Stimulated activated CD8-positive, alpha-beta memory T cell treated with anti-CD3 and anti-CD28 coated beads, Interleukin-2, amount 100 ng/mL, for 1 hour (primary cell): Measurements from ENCODE around the gene ZNF618.
"Not testable (repeated sequence)": the region's sequence is repeated elsewhere in the genome, so short reads cannot be mapped to it uniquely, and the experiment has no call there.

ENCODE experiments used
- DNase-seq, 2 donors: peaks; one replicate each; pipeline ENCODE4 v3.0.0-alpha.2; 2020; ENCODE audit warnings: low read depth in 2 of 2

ZNF618 gene

DNA sequence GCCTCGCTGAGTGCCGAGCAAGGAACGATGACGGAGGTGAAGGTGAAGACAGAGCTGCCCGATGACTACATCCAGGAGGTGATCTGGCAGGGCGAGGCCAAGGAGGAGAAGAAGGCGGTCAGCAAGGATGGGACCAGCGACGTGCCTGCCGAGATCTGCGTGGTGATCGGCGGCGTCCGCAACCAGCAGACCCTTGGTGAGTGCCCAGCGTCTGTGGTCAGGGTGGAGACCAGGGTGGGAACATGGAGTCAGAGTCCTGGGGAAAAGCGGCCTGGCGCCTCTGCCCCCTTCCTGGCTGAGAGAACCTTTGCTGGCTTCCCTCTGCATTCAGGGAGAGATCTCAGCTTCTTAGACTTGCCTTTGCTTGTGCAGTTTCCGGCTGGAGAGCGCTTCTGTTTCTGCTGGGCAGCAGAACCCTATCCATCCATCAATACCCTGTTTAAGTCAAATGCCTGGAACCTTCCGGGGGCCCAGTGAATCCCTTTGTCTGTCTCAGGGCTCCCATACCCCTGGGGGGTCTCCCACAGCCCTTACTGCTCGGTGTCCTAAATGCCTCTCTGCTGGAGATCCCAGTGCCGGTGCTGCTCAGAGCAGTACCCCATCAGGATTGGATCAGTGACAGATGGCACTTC is 112.4 kb downstream of the ZNF618 start:
- DNase-seq: no peak

DNA sequence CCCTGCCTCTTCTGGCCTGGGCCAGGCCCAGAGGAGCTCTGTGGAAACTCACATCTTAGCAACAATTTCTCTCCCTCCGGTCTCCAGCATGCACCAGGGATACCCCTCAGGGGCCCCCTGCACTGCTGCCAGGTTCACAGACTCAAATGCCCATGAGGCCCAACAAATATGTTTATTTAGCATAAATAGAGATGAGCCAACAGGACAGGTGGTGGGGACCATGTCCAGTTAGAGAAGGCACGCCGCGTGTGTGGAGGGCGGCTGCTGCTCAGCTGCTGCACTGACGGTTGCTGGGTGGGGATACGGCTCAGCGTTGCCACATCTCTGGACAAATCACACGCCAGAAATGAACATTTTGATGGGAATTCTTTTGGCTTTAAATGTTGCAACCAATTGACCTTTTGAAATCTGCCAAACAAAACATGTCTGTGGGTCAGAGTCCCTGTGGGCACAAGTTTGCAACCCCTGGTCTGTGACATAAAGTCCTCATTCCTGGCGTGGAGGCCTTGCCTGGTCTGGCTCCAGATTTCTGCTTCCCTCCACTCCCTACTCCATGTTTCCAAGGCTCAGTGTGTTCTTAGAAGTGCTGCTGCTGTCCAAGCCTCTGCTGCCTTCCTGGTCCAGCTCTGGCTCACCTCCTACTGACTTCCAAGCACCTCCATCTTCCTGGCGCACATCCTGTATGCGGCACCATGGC is 113.1 kb downstream of the ZNF618 start:
- DNase-seq: no peak

DNA sequence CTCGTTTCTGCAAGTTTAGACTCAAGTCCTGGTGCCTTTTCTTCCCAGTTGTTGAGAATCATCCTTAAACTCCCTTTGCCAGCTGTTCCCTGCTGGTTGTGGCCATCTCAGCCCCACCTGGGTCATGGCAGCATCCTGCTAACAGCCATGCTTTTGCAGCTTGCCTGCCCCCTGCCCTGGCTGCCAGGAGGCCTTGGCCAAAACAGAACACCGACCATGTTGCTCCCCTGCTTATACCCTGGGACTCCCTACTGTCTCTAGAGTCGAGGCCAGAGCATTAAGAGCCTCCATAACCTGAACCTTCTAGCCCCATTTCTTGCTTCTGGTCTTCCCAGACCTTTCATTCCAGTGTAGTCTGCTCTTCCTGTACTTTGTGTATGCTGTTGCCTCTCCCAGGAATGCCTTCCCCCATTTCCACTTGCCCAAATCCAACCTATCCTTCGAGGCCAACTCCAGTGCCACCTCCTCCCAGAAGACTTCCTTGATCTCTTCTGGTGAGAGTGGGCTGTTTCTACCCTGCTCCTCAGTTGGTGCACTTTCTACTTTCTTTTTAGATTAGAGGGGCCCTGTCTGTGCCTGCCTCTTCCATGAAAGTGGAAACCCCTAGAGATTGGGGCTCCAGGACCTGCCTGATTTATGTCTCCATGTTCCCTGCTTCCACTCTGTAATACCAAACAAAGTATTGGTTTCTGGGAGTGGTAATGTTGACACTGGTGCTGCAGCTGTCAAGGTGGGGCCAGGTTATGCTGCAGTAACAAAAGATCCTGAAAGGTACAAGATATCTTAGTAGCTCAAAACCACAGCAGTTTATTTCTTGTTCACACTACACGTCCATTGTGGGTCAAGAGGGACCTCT is 113.8 kb downstream of the ZNF618 start:
- no peak for DNase-seq

DNA sequence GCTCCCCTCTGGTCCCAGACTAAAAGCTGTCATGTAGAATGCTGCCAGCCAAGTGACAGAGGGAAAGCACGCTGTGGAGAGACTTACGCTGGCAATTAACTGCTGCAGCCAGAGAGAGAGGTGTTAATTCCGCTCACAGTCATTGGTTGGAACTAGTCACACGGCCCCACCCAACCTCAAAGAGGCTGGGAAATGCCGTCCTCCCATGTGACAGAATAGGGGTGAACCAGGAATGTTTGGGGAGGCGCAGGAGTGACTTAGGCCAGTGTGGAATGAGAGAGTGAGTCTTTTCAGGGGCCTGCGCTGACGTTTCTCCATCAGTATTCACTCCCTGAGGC is 114.4 kb downstream of the ZNF618 start:
- no peak for DNase-seq

DNA sequence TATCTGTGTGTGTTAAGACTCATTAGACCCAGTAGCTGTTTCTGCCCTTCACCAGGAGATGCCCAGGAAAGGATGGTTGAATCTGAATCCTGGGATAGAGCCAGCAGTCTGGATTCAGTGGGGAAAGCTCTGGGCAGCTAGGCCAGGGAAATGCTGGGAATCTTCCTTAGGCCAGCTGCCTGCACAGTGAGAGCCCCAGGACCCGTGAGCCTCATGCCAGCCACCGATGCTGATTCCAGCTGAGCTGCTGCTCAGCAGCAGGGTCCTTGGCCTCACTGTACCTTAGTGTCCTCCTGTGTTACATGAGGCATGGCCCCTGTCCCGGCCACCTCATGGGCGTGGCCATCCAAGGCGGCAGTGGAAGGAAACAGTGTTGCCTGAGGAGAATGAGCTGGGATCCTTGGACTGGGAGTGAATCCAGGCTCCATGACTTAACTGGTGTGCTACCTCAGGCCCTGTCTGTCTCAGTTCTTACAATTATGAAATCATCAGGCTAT is 114.9 kb downstream of the ZNF618 start:
- no peak for DNase-seq

DNA sequence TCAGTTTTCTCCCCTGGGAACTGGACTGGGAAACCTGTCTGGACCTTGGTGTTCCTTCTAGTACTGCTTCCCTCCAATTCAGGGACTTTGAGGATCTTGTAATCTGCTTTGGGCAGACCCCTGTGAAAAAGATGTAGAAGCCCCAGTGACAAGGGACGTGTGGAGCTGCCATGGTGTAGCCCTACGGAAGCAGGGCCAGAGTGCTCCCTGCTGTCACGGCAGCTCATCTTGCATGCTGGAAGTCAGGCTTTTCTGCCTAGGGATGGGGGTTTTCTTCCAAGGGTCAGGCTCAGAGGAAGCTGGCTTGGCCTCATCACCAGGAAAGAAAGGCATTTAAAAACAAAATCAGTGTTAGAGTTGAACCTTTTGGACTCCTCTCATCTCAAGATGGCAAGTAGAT is 115.6 kb downstream of the ZNF618 start:
- no peak for DNase-seq

DNA sequence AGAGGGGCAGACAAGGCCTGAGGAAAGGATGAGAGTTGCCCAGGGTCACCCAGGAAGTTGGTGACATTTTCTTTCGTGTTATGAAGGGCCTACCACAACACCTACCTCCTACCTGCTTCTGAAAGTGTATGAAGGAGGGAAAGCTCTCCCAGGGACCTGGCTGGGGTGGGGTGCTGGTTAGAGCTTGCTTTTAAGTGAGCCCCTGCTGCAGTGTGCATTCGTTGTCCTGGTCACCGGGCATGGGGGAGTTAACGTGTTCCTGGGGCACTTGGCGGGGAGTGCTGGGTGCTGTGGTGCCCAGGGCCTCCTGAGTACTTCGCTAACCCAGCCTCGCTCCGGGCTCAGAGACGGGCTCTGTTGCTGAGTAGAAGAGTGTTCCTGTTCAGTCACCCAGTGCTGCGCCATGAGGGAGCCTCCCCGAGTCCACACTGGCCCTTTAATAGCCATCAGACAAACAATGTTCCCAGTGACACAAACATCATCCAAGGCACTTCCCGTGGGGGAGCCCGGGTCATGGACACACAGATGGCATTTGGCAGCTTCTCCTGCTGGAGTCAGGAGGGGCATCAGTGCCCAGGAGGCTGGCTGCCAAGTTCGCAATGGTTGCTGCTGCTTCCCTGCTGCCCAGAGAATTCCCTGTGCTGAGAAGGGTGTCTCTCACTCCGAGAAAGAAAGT is 116.3 kb downstream of the ZNF618 start:
- no peak for DNase-seq

DNA sequence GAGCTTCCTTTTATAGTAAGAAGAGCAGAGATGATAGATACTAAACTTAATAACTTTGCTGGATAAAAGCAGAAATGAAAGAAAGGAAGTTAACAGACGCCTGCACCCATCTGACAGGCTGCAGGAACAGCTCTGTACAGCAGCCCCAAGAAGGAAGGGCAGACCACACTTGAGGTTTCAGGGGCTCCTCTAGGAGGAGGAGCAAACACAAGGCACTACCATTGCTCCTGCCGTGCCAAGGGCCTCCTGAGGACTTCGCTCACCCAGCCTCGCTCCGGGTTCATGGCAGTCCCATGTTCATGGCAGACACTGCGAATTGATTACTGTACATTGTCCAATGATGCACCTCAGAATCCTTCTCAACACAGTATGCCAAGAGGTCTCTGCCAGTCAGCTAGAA is 116.9 kb downstream of the ZNF618 start:
- no peak for DNase-seq

DNA sequence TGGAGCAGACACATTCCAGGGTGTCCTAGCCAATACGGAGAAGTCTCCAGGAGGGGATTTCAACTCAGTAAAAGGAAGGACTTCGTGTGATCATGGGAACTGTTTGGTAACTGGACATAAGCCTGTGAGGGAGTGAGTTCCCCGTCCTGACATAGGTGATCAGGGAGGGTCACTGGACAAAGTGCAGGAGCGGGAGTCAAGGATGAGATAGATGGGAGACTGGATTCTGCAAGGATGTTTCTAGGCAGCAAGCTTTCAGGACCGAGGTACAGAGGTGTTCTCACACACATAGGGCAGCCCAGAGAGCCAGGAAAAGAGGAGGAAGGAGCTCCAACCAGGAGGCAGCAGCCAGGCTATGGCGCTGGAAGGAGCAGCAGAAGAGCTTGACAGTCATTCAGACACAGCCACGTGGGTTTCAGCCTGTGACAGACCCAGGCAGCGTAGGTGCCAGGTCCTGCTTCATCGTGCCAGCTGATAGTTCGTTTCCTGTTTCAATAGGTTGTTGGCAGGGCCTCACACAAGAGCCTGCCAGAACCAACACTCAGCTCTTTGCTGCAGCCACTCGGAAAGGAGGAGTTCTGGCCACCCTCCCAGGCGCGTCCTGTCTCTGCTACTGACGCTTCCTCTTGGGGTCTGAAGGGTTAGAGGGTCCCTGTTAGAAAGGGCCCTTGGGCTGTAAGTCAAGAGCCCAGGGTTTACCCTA is 117.9 kb downstream of the ZNF618 start:
- DNase-seq: no peak

DNA sequence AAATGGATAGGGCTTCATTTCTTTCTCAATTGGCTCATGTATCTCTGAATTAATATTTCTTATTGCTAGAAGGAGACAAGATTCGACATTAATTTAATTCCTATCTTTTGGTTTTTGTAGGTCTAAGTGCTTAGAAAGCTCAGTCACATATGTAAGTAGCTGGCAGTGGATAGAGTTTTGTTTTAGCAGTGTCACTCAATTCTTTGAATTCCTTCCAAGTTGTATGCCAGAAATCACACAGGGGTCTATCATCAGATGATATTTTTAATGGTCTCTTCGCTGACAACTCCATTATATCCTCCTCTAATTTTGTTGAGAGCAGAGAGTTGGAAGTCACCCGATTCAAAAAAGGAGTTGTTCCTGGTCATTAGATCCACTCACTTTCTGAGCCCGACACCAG is 119.3 kb downstream of the ZNF618 start:
- DNase-seq: no peak

DNA sequence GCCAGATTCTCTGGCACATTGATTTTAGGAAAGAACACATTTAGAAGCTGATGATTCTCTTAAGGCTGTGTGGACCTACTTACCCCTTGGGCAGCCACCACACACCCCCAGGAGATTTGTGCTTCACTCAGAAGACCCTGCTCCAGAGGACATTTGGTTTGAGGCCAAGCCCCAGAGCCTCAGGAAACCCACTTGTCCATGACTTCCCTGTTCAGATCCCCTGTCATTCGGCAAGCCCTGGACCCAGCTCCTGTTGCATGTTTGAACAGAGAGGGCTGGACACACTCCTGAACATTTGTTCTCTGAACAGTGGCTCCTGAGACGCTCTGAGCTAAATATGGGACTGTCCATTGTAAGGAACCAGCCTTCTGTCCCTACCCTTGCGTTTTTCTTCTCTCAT is 119.9 kb downstream of the ZNF618 start:
- DNase-seq: no peak

DNA sequence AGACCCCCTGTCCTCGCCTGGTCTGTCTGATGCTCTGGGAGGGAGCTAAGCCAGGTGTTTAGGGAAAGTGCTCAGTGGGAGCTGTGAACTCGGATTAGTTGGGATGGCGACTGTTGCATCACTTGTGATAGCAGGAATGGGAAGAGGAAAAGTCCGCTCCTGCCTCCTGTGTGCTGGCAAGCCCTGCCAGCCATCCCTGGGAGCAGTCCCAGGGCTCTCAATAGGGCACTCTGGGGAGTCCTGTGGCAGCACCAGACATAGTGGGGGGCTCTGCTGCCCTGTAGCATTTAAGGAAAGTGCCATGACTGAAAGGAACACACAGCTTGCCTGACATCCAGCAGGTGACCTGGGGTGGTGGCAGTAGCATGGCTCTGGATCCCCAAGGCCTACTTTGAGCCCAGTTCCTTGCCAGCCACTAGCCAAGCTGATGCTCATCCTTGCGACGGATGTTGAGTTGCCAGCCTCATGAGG is 120.5 kb downstream of the ZNF618 start:
- no peak for DNase-seq

DNA sequence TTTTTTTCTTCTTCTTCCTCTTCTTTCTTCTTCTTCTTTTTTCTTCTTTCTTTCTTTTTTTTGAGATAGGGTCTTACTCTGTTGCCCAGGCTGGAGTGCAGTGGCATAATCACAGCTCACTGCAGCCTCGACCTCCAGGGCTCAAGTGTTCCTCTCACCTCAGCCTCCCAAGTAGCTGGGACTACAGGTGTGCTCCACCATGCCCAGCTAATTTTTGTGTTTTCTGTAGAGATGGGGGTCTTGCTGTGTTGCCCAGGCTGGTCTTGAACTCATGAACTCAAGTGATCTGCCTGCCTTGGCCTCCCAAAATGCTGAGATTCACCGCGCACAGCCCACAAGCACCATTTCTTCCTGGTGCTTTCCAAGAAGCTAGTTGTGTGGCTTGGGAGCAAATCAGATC is 121.0 kb downstream of the ZNF618 start:
- not testable (repeated sequence) for DNase-seq

DNA sequence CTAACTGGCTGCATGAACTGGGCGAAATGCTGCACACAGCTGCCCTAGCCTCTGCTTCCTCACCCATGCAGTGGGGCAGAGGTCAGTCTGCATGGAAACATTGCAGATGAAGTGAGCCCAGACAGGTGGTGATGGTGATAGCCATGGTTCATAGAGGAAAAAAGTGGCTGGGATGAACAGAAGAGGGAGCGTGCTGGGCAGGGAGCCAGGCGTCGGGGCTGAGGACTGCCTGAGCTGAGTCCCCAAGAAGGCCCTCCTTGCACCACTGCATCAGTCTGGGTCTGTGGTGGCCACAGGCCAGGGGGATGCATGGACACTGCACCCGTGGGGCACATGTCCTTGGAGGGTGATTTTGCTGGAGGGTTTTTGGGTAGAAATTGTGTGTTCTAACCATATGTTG is 121.5 kb downstream of the ZNF618 start:
- no peak for DNase-seq

DNA sequence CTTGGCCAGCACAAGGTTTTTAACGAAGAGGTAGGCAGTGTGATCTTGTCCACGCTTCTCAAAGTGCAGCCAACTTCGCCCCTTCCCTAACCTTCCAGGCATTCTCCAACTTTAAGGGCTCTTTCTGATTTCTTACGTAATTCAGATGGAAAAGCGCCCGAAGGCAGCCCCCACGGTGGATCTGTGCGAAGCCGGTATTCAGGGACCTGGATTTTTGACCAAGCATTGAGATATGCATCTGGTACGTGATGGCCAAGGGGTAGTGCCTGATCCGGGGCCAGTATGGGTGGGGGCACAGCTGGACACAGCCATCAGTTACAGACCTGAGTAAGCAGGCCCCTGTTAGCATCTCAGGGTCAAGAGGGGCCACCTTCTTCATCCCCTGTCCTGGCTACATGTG is 122.0 kb downstream of the ZNF618 start:
- no peak for DNase-seq

DNA sequence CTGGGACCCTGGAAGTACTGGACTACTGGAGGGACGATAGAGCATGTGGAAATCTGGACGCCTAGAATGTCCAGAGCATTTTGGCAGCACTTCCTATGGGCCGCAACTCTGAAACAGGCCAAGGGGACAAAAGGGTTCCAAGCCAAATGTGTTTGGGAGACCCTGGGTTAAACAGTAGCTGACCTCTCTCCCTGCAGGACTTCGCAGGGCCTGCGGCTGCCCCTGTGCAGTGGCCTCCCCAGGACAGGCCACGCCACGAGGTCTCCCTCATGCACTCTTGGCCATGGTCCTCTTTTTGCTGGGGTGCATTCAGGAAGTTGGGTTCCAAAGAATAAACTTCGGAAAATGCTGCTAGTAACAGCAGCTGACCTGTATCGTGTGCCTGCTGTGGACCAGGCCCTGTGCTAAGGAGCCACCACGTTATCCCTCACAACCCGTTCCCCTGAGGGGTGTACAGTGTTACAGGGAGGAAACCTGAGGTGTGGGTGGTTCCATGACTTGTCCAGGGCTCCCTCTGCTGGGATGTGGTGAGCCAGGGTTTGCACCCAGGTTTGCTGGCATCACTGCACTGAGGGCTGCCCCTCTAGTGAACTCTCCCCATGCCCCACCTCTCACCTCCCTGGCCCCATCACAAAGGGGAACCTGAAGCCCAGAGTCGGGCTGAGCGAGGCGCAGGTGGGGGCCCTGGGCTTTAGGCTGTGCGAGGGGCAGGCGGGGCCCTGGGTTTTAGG is 122.6 kb downstream of the ZNF618 start:
- no peak for DNase-seq

DNA sequence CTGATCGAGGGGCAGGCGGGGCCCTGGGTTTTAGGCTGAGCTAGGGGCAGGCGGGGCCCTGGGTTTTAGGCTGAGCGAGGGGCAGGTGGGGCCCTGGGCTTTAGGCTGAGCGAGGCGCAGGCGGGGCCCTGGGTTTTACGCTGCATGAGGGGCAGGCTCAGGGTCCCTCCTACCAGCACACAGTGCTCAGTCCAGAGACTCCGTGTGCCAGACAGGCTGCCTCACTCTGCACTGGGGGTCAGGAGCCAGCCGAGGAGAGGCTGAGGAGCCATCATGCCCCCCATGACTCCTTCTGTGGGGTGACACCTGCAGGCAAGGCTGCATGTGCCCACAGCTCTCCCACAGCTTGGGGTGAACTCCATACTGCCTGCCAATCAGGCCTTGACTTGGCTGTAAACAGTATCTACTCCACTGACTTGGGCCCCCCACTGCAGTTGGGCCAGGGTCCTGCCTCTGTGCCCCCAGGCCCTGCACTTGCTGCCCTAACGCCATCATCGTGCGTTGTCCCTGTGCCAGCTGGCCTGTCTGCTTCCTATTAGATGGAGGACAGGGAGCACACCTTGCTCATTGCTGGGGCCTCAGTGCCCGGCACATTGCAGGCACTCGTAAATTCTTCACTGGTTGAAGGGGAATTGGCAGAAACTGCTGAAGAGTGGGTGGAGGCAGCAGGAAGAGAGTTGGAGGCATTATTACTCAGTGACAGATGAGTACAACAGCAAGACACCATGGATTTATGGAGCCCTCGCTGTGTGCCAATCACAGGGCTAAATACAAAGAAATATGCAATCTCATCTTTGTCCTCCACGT is 123.3 kb downstream of the ZNF618 start:
- no peak for DNase-seq

DNA sequence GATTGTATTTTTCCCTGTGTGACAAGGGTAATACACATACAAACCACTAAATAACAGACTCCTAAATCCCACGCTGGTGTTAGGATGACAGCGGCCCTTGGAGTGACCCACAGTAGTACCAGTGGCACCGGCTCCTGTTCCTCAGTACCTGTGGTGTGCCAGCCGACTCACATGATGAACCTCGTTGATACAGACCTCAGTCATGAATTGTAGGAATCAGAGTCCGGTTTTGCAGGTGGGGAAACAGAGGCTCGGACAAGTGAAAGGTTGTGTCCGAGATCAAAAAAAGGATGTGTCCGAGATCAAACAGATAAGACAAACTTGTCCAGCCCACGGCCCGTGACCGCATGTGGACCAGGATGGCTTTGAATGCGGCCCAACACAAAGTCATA is 124.0 kb downstream of the ZNF618 start:
- DNase-seq: no peak

DNA sequence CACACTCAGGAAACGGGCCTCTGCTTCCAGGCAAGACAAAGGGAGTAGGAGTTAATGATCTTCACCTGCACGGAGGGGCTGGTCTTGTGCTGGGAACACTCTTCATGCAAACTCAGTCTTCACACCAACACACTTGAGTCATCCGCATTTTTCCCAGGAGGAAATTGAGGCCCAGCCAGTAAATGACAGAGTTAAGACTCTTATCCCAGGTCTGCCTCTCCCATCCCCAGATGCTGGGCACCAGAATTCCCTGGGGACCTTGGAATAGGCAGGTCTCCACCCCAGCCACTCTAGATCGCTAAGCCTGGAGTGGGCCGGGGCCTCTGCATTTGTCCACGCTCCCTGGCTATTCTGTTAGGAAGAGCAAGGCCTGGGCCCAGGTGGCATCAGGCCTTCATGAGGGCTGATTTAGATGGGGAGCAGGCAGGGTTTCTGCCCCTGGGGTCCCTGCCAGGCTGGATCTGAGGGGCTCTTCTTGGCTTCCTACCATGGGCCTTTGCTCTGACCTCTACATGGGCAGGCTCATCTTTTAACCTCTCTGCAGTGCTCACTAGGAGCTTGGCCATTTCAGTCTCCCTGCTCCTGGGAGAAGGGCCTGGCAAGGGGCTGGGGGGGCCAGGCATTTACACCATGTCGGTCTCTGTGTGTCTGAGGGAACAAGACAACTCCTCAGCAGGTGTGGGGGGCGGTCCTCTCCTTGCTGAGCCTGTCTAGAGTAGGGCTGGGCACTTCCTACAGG is 124.7 kb downstream of the ZNF618 start:
- no peak for DNase-seq

DNA sequence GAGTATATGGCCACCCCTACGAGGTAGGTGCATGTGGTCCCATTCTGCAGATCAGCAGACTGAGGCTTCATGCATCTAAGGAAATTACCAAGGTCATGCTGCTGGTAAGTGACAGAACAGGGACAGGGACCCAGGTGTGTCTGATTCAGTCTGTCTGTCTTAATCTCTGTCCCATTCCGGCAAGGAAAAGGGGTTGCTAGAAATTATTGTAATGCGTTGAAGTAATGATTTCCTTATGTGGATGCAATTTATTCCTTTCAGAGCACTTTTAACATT is 125.2 kb downstream of the ZNF618 start:
- DNase-seq: no peak
